GM21390 (cell line): Measurements from ENCODE around the gene SSH2.
A peak's percentile ranks its signal among the peaks of the same experiment; 100 is the strongest.
"Not testable (repeated sequence)": the region's sequence is repeated elsewhere in the genome, so short reads cannot be mapped to it uniquely, and the experiment has no call there.

ENCODE experiments used
- ATAC-seq: cut with Tn5 transposase; IDR thresholded peaks from one replicate; pipeline ENCODE4 v1.9.1; 2021; ENCODE audit not compliant: unreplicated experiment

SSH2 gene, protein sequence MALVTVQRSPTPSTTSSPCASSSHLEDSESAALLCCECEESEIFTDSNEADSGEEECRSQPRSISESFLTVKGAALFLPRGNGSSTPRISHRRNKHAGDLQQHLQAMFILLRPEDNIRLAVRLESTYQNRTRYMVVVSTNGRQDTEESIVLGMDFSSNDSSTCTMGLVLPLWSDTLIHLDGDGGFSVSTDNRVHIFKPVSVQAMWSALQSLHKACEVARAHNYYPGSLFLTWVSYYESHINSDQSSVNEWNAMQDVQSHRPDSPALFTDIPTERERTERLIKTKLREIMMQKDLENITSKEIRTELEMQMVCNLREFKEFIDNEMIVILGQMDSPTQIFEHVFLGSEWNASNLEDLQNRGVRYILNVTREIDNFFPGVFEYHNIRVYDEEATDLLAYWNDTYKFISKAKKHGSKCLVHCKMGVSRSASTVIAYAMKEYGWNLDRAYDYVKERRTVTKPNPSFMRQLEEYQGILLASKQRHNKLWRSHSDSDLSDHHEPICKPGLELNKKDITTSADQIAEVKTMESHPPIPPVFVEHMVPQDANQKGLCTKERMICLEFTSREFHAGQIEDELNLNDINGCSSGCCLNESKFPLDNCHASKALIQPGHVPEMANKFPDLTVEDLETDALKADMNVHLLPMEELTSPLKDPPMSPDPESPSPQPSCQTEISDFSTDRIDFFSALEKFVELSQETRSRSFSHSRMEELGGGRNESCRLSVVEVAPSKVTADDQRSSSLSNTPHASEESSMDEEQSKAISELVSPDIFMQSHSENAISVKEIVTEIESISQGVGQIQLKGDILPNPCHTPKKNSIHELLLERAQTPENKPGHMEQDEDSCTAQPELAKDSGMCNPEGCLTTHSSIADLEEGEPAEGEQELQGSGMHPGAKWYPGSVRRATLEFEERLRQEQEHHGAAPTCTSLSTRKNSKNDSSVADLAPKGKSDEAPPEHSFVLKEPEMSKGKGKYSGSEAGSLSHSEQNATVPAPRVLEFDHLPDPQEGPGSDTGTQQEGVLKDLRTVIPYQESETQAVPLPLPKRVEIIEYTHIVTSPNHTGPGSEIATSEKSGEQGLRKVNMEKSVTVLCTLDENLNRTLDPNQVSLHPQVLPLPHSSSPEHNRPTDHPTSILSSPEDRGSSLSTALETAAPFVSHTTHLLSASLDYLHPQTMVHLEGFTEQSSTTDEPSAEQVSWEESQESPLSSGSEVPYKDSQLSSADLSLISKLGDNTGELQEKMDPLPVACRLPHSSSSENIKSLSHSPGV (N-terminal part only)

GRCh38 chr17:29929533-29930408 is at the start of gene SSH2:
Gene SSH2, minus strand, starts transcription at chr17:29930228. Its CDS starts 228 bp downstream, at chr17:29930000.
- ATAC-seq: peak; percentile 50

DNA sequence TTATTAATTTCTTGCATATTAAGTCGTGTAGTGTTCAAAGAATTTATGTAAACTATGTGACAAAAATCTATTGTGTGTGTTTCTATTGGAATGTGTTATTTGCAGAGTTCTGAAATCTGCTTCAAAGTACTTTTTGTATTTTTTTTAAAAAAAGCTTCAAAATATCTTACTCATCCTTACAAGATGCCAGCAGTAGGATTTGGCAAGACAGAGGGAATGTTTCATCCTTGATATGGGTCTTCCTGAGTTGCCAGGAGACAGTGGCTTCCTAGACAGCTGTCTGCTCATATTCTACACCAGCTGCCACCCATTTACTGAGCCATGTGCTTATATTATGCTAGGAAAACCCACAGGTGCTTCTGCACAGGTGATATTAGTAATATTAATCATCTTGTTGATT is 47.8 kb upstream of the SSH2 start:
- ATAC-seq: no peak

DNA sequence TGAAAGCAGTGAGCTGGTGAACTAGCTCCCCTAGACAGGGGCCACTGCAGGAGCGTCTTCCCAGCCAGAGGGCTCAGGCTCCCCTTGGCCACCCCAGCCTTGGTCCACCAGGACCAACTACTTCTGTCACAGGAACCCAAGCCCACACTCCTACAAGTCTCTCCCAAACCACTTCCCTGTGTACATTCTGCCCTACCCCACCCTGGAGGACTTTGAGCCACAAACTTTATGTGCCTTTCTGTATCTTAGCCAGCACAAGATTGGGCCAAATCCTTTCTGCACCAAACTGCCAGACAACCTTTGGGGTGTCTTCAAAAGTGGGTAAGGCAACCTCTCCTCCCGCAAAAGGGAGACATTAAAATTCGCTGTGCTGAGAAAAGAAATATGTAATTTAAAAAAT is 43.0 kb upstream of the SSH2 start:
- no peak for ATAC-seq

- no peak for ATAC-seq
Observed at GRCh38 chr17:29972277-29972676, 42.2 kb upstream of the SSH2 start.

- ATAC-seq: no peak
Observed at GRCh38 chr17:29968271-29968670, 38.2 kb upstream of the SSH2 start.

DNA sequence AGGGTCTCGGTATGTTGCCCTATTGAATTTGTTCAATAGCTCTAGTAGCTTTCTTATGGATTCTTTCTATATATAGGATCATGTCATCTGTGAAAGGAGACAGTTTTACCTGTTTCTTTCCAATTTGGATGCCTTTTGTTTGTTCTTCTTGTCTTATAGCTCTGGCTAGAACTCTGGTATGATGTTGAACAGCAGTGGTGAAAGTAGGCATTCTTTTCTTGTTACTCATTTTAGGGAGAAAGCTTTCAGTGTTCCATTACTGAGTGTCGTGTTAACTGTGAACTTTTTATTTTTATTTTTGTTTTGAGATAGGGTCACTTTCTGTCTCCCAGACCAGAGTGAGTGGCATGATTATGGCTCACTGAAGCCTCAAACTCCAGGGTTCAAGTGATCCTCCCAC is 32.6 kb upstream of the SSH2 start:
- no peak for ATAC-seq

DNA sequence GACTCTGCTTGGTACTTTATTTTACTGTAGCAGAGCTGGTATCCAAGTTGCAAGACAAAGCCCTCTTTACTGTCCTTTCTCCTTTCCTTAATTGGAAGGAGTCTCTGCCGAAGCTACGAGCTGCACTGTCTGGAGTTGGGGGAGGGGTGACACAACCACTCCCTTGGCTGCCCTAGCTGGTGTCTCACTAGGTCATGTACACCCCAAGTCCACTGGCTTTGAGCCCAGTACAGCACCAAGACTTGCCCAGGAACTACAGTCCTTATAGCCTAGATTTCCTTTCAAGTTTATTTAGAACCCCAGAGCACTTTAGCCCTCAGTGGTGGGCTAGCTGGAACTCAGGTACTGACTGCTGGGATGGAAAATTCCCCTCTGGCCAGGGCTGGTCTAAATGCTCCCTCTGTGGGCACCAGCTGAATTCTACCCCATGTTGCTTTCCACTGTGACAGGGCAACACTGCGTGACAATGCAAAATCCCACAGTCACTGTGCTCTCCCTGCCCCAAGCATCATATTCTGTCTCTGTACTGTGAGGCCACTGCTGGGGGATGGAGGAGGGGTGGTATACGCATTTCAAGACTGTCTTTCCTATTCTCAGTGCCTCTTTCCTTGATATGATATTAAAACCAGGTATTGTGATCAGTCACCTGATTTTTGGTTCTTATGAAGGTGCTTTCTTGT is 29.8 kb upstream of the SSH2 start:
- ATAC-seq: no peak

GRCh38 chr17:29958947-29959657 is 29.1 kb upstream of the SSH2 start:
- no peak for ATAC-seq

GRCh38 chr17:29957488-29957887 is 27.5 kb upstream of the SSH2 start:
- ATAC-seq: not testable (repeated sequence)

GRCh38 chr17:29956225-29956624 is 26.2 kb upstream of the SSH2 start:
- no peak for ATAC-seq

GRCh38 chr17:29954405-29954804 is 24.4 kb upstream of the SSH2 start:
- no peak for ATAC-seq

- no peak for ATAC-seq
Observed at GRCh38 chr17:29949696-29950095, 19.7 kb upstream of the SSH2 start.

- ATAC-seq: no peak
Observed at GRCh38 chr17:29948448-29949215, 18.6 kb upstream of the SSH2 start.

GRCh38 chr17:29945281-29945680 is 15.3 kb upstream of the SSH2 start:
- ATAC-seq: no peak

- no peak for ATAC-seq
Observed at GRCh38 chr17:29941334-29941733, 11.3 kb upstream of the SSH2 start, which contains the start of gene EFCAB5. Gene EFCAB5, plus strand, starts transcription at chr17:29941634. Its CDS starts 163 bp downstream, at chr17:29941797.

DNA sequence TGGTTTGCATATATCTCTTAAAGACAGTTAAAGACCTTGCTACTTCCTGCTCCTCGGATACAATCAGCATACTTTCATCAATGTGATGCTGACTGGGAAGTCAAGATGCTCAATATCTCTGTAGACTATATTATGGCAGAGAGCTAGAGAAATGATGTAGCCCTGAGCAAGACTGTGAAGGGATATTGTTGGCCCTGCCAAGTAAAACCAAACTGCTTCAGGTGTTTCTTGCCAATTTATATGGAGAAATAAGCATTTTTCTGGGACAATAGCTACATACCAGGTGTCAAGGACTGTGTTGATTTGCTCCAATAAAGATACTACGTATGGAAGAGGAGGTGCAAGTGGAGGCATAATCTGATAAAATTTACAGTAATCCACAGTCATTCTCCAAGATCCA is 6.7 kb upstream of the SSH2 start:
- no peak for ATAC-seq

DNA sequence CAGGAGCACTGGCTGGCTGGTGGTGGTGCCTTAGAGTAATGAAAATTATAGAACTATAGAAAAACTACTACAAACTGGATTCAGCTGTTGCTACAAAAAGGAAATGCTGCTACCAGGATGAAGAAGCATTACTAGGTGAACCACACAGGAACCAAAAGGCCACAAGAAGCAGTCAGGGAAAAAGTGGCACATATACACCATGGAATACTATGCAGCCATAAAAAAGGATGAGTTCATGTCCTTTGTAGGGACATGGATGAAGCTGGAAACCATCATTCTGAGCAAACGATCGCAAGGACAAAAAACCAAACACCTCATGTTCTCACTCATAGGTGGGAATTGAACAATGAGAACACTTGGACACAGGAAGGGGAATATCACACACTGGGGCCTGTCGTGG is 5.9 kb upstream of the SSH2 start:
- not testable (repeated sequence) for ATAC-seq

DNA sequence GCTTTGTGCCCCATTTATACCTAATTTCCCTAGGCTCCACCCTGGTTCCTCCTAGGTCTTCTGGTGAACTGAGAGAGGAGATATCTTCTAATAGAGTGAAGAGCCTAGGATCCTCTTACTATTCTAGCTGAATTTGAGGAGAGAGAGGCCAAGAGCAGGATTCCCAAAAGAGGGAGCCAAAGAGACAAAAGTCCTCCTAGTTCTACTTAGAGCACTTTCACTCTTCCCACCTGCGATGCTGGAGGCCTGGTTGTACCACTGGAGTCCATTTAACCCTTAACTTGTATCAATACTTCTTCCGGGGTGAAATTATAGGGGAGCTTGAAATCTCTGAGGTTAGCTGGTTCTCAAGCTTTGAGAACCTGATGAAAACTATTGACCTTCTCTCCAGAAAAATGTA is 3.4 kb upstream of the SSH2 start:
- no peak for ATAC-seq
